Measurements from ENCODE around the gene RASAL3.

DNA sequence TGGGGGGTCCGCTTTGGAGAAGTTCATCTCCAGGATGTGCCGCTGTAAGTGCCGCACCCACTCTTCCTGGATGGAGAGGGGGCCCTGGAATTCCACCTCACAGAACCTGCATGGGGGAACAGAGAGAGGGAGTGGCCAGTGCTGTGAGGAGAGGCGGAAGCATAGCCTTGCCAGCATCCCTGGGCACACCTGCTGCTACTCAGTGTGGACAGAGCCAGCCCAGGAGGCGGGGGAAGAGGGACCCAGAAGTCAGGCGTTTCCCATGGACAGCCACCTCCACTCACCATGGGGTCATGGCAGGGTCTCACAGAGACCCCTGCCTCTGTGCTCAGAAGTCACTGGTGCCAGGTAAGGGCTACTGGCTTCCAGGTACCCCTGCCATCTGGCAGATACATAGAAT lies 41.2 kb downstream of the RASAL3 start:
- no peak for TF ChIP-seq CTCF (IDR thresholded peaks at IDR 0.05)
- TF ChIP-seq POLR2A (IDR thresholded peaks at IDR 0.05) = no peak

Data from esophagus squamous epithelium (tissue), 4 donors.